ENCODE measurements around the gene IL17A. TPM values are rescaled to one million over a fixed set of nuclear protein-coding genes. Genes with fewer than 3 reads are reported as not detected.

Gene IL17A
- total and polyA plus RNA-seq, 2 donors (not counting 3 experiments of a cell fraction or from before 2014, with no cell fraction given): not detected

DNA sequence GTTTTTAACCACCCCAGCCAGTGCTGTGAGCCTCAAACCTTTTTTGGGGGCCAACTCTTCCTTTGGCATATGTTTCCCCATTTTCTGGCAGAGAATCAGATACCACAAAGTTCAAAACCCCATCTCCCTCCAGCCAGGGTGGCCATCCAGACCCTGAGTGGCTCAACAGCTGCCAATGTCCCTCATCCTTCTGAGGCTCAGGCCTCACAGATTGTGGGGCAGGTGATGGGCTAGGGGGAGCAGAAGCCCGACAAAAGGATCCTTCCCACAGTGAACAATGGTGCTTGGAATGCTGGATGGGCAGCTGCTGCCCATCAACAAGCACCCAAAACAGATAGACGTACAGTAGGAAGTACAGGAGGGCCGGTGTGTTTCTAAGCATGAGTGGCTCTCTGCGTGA lies 42.6 kb upstream of the IL17A start:
- ChIA-PET CTCF (no interaction called here), POLR2A (no interaction called here)
- dilution Hi-C loops (cut with MboI; ENCODE audit: extremely low pct_ligation_motif_present, low sequenced_read_pairs) (no loop called here), intact Hi-C loops (cut with micrococcal nuclease) (no loop called here)
- H3K9ac ChIP-seq (replicated peaks; ENCODE audit: extremely low read depth, insufficient read depth, low read length): no peak overlapping the region
- no peaks in the 10 kb centered on the region for H3K9me1 ChIP-seq (replicated peaks; ENCODE audit: control insufficient read depth, extremely low read depth, insufficient read depth, low read length)
- H3K27ac ChIP-seq (ENCODE audit: insufficient read depth, low read depth, low read length): no peak overlapping the region
- H4K20me1 ChIP-seq (replicated peaks; ENCODE audit: control insufficient read depth, extremely low read depth, insufficient read depth, low read length): no peaks in the 10 kb centered on the region
- H3K27me3 ChIP-seq (ENCODE audit: control insufficient read depth in 2 of 2, insufficient read depth in 2 of 2, low read length in 2 of 2): peaks cover 3 to 7% of the 10 kb centered on the region in 2 experiments
- H3K79me2 ChIP-seq (ENCODE audit: control insufficient read depth, insufficient read depth, low read length): no peaks in the 10 kb centered on the region
- H3K4me2 ChIP-seq (ENCODE audit: insufficient read depth, low read length): no peak overlapping the region
- H3K4me1 ChIP-seq (ENCODE audit: control insufficient read depth, extremely low read depth, insufficient read depth, low read length): no peaks in the 10 kb centered on the region
- H3K4me3 ChIP-seq (replicated peaks in 1 of 3; ENCODE audit: insufficient read depth in 1 of 3, low read depth in 1 of 3, low read length in 3 of 3): no peak overlapping the region
- FAIRE-seq (no peak), DNase-seq (ENCODE audit: low read depth, low spot score) (no peak)
- TF ChIP-seq POLR2A (IDR thresholded peaks at IDR 0.05; ENCODE audit: low read depth, low read length) (no peak), GATA2 (IDR thresholded peaks at IDR 0.05; ENCODE audit: insufficient read depth, insufficient read length, low read depth, low read length) (no peak), POLR2AphosphoS5 (IDR thresholded peaks at IDR 0.05; ENCODE audit: insufficient read depth, low read depth, low read length) (no peak), FOS (IDR thresholded peaks at IDR 0.05; ENCODE audit: borderline replicate concordance, insufficient read depth, low read length) (no peak), JUN (IDR thresholded peaks at IDR 0.05; ENCODE audit: borderline replicate concordance, insufficient read depth, insufficient read length, low read depth) (no peak), MYC (IDR thresholded peaks at IDR 0.05; ENCODE audit: low read depth, low read length) (no peak), EZH2 (IDR thresholded peaks at IDR 0.05; ENCODE audit: borderline replicate concordance, low read depth, low read length, severe bottlenecking) (no peak)
- TF ChIP-seq, protein P1, sequence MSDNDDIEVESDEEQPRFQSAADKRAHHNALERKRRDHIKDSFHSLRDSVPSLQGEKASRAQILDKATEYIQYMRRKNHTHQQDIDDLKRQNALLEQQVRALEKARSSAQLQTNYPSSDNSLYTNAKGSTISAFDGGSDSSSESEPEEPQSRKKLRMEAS (IDR thresholded peaks at IDR 0.05; ENCODE audit: insufficient read depth, insufficient read length): no peak
- TF ChIP-seq, protein P2, sequence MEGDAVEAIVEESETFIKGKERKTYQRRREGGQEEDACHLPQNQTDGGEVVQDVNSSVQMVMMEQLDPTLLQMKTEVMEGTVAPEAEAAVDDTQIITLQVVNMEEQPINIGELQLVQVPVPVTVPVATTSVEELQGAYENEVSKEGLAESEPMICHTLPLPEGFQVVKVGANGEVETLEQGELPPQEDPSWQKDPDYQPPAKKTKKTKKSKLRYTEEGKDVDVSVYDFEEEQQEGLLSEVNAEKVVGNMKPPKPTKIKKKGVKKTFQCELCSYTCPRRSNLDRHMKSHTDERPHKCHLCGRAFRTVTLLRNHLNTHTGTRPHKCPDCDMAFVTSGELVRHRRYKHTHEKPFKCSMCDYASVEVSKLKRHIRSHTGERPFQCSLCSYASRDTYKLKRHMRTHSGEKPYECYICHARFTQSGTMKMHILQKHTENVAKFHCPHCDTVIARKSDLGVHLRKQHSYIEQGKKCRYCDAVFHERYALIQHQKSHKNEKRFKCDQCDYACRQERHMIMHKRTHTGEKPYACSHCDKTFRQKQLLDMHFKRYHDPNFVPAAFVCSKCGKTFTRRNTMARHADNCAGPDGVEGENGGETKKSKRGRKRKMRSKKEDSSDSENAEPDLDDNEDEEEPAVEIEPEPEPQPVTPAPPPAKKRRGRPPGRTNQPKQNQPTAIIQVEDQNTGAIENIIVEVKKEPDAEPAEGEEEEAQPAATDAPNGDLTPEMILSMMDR (IDR thresholded peaks at IDR 0.05; ENCODE audit: extremely low read depth in 1 of 2, insufficient read depth in 1 of 2, low read depth in 1 of 2, low read length in 2 of 2): no peak
- BruUV-seq (replicated peaks): no TSS peak
- H3K9me3 ChIP-seq (replicated peaks; ENCODE audit: control insufficient read depth, insufficient read depth, low read length): no peaks in the 10 kb centered on the region
- H3K36me3 ChIP-seq (ENCODE audit: control insufficient read depth in 2 of 2, extremely low read depth in 1 of 2, insufficient read depth in 2 of 2, low read length in 2 of 2): no peaks in the 10 kb centered on the region
- no peak overlapping the region for H2AFZ ChIP-seq (ENCODE audit: low read depth, low read length)

Measured in endothelial cell of umbilical vein (primary cell).